ENCODE data around the gene SLC7A9. TPM values are rescaled to one million over a fixed set of nuclear protein-coding genes. Genes with fewer than 3 reads are reported as not detected.

The SLC7A9 gene
- total and polyA plus RNA-seq, 2 donors (not counting 3 experiments of a cell fraction or from before 2014, with no cell fraction given) = 0.06 TPM; not detected in 1

- BruUV-seq (replicated peaks) = no TSS peak
- intact Hi-C loops (cut with micrococcal nuclease) = no loop called here
- POLR2A ChIA-PET = no interaction called here
These were observed 39.7 kb upstream of the SLC7A9 start for GRCh38 chr19:32909257-32909656.

More at GRCh38 chr19:32909257-32909656, 39.7 kb upstream of the SLC7A9 start:
- H3K4me1 ChIP-seq (ENCODE audit: control insufficient read depth, extremely low read depth, insufficient read depth, low read length) = no peaks in the 10 kb centered on the region
- CTCF ChIA-PET = no interaction called here
- no peak overlapping the region for H3K4me3 ChIP-seq (replicated peaks in 1 of 3; ENCODE audit: insufficient read depth in 1 of 3, low read depth in 1 of 3, low read length in 3 of 3)
- peaks cover 0 to 5% of the 10 kb centered on the region in 2 experiments for H3K36me3 ChIP-seq (ENCODE audit: control insufficient read depth in 2 of 2, extremely low read depth in 1 of 2, insufficient read depth in 2 of 2, low read length in 2 of 2)
- H2AFZ ChIP-seq (ENCODE audit: low read depth, low read length) = no peak overlapping the region
- no peaks in the 10 kb centered on the region for H4K20me1 ChIP-seq (replicated peaks; ENCODE audit: control insufficient read depth, extremely low read depth, insufficient read depth, low read length)
- H3K9me1 ChIP-seq (replicated peaks; ENCODE audit: control insufficient read depth, extremely low read depth, insufficient read depth, low read length) = no peaks in the 10 kb centered on the region
- dilution Hi-C loops (cut with MboI; ENCODE audit: extremely low pct_ligation_motif_present, low sequenced_read_pairs) = no loop called here
- no peaks in the 10 kb centered on the region for H3K9me3 ChIP-seq (replicated peaks; ENCODE audit: control insufficient read depth, insufficient read depth, low read length)
- FAIRE-seq (no peak), DNase-seq (ENCODE audit: low read depth, low spot score) (no peak)
- no peak overlapping the region for H3K4me2 ChIP-seq (ENCODE audit: insufficient read depth, low read length)
- TF ChIP-seq FOS (IDR thresholded peaks at IDR 0.05; ENCODE audit: borderline replicate concordance, insufficient read depth, low read length) = no peak
- TF ChIP-seq MAX (IDR thresholded peaks at IDR 0.05; ENCODE audit: insufficient read depth, insufficient read length) = no peak
- no peak for TF ChIP-seq POLR2A (IDR thresholded peaks at IDR 0.05; ENCODE audit: low read depth, low read length)
- no peak for TF ChIP-seq MYC (IDR thresholded peaks at IDR 0.05; ENCODE audit: low read depth, low read length)
- TF ChIP-seq CTCF (IDR thresholded peaks at IDR 0.05; ENCODE audit: extremely low read depth in 1 of 2, insufficient read depth in 1 of 2, low read depth in 1 of 2, low read length in 2 of 2) = no peak
- H3K27me3 ChIP-seq (ENCODE audit: control insufficient read depth in 2 of 2, insufficient read depth in 2 of 2, low read length in 2 of 2) = no peaks in the 10 kb centered on the region
- no peaks in the 10 kb centered on the region for H3K79me2 ChIP-seq (ENCODE audit: control insufficient read depth, insufficient read depth, low read length)
- H3K27ac ChIP-seq (ENCODE audit: insufficient read depth, low read depth, low read length) = no peak overlapping the region
- no peak overlapping the region for H3K9ac ChIP-seq (replicated peaks; ENCODE audit: extremely low read depth, insufficient read depth, low read length)
